GM13976 (cell line): ENCODE measurements around the gene CRADD.

Source experiments
- DNase-seq: peaks from one replicate; pipeline ENCODE4 v3.0.0; 2012; ENCODE audit warnings: low spot score
- CTCF ChIP-seq: IDR thresholded peaks from 2 replicates; pipeline ENCODE4 v1.5.1; 2012; ENCODE audit warnings: borderline replicate concordance, mild to moderate bottlenecking; ENCODE audit not compliant: insufficient read depth; ENCODE audit errors: extremely low read depth, missing control alignments, control extremely low read depth
- in situ Hi-C: fragments of 300-500 bp; cut with MboI; formaldehyde crosslinking; loops from one replicate; pipeline ENCODE4 v1.12.0; 2022; ENCODE audit warnings: low sequenced_read_pairs, mixed read lengths, inconsistent platforms; ENCODE audit not compliant: unreplicated experiment

Gene CRADD

GRCh38 chr12:93654421-93654820 lies 22.8 kb upstream of the CRADD start:
- no peak for DNase-seq
- in situ Hi-C loops = no loop called here
- no peak for TF ChIP-seq CTCF

GRCh38 chr12:93657071-93657470 lies 20.1 kb upstream of the CRADD start:
- DNase-seq = no peak
- no peak for TF ChIP-seq CTCF

GRCh38 chr12:93661021-93661420 lies 16.2 kb upstream of the CRADD start:
- TF ChIP-seq CTCF = no peak
- in situ Hi-C loops = no loop called here
- no peak for DNase-seq

More at GRCh38 chr12:93657071-93657470, 20.1 kb upstream of the CRADD start:
- in situ Hi-C loops = no loop called here

- in situ Hi-C loops = no loop called here
- DNase-seq = no peak
- no peak for TF ChIP-seq CTCF
These were observed 14.0 kb upstream of the CRADD start for GRCh38 chr12:93663006-93663728.

- in situ Hi-C loops = no loop called here
- no peak for TF ChIP-seq CTCF
- DNase-seq = no peak
These were observed 13.5 kb upstream of the CRADD start for GRCh38 chr12:93663729-93664084.

- in situ Hi-C loops = no loop called here
- no peak for TF ChIP-seq CTCF
- no peak for DNase-seq
These were observed 12.5 kb upstream of the CRADD start for GRCh38 chr12:93664573-93665138.
